Endothelial cell of umbilical vein (primary cell): ENCODE data around the gene SLC46A3. TPM values are rescaled to one million over a fixed set of nuclear protein-coding genes. Genes with fewer than 3 reads are reported as not detected.

ENCODE experiments used
- BruUV-seq: library from RNA; stranded (reverse); fragments of 400-500 nt; replicated peaks from 2 replicates; lab custom pipeline; 2021; lab: Mats Ljungman, UMichigan
- CTCF ChIA-PET: fragments of 300-600, 350-600 bp; sonication (Branson Sonifier 250); formaldehyde crosslinking; loops from one replicate; lab custom pipeline; 2021; ENCODE audit warnings: antibody characterized with exemption, inconsistent platforms; lab: Charles Lee
- POLR2A ChIA-PET: fragments of 300-600, 350-600 bp; sonication (Branson Sonifier 250); formaldehyde crosslinking; loops from one replicate; lab custom pipeline; 2021; ENCODE audit warnings: antibody characterized with exemption, inconsistent platforms; lab: Charles Lee
- DNase-seq: peaks from one replicate; pipeline ENCODE4 v3.0.0-alpha.2; 2011; ENCODE audit warnings: low read depth, low spot score
- FAIRE-seq: peaks from 2 replicates; lab custom pipeline; 2011; peaks lifted over from hg19 to GRCh38; lab: Jason Lieb, UNC
- H2AFZ ChIP-seq: 2 replicates; pipeline ENCODE4 v1.6.0; 2012; ENCODE audit warnings: low read depth, low read length, control low read depth, inconsistent platforms
- H3K27ac ChIP-seq: 2 replicates; pipeline ENCODE4 v1.5.1; 2011; ENCODE audit warnings: low read depth, mild to moderate bottlenecking, control low read depth, low read length, moderate library complexity; ENCODE audit not compliant: insufficient read depth
- H3K27me3 ChIP-seq, 2 experiments: 2 replicates each; pipeline versions ENCODE4 v1.6.0 to v1.6.1; 2011; ENCODE audit warnings: low read length in 2 of 2, mixed read lengths in 1 of 2; ENCODE audit not compliant: control insufficient read depth in 2 of 2, insufficient read depth in 2 of 2
- H3K36me3 ChIP-seq, 2 experiments: 2 replicates in 1 of 2; 3 replicates in 1 of 2; pipeline ENCODE4 v1.5.1; 2011; ENCODE audit warnings: low read length in 2 of 2, mild to moderate bottlenecking in 1 of 2, moderate library complexity in 1 of 2; ENCODE audit not compliant: control insufficient read depth in 2 of 2, insufficient read depth in 2 of 2; ENCODE audit errors: extremely low read depth in 1 of 2
- H3K4me1 ChIP-seq: 3 replicates; pipeline ENCODE4 v1.5.1; 2011; ENCODE audit warnings: mild to moderate bottlenecking, low read length; ENCODE audit not compliant: control insufficient read depth, insufficient read depth; ENCODE audit errors: extremely low read depth
- H3K4me2 ChIP-seq: 2 replicates; pipeline ENCODE4 v1.6.1; 2011; ENCODE audit warnings: low read length, control low read depth, mixed read lengths; ENCODE audit not compliant: insufficient read depth
- H3K4me3 ChIP-seq, 3 experiments: fragments of 200-600 bp in 1 of 3; sonication (generic), shearing (Covaris generic) in 1 of 3; replicated peaks in 1 of 3; 2 replicates each; pipeline ENCODE4 v1.5.1; 2011 to 2016; ENCODE audit warnings: control low read depth in 3 of 3, low read length in 3 of 3, mild to moderate bottlenecking in 2 of 3, inconsistent platforms in 1 of 3, low read depth in 1 of 3, moderate library complexity in 1 of 3; ENCODE audit not compliant: insufficient read depth in 1 of 3
- H3K79me2 ChIP-seq: 2 replicates; pipeline ENCODE4 v1.6.0; 2012; ENCODE audit warnings: low read length, inconsistent platforms; ENCODE audit not compliant: control insufficient read depth, insufficient read depth
- H3K9ac ChIP-seq: replicated peaks from 2 replicates; pipeline ENCODE3; 2011; ENCODE audit warnings: low read length, control low read depth; ENCODE audit not compliant: insufficient read depth; ENCODE audit errors: extremely low read depth
- H3K9me1 ChIP-seq: replicated peaks from 3 replicates; pipeline ENCODE4 v1.6.0; 2011; ENCODE audit warnings: mild to moderate bottlenecking, low read length; ENCODE audit not compliant: control insufficient read depth, insufficient read depth; ENCODE audit errors: extremely low read depth
- H3K9me3 ChIP-seq: replicated peaks from 2 replicates; pipeline ENCODE4 v1.5.1; 2012; ENCODE audit warnings: low read length, inconsistent platforms; ENCODE audit not compliant: control insufficient read depth, insufficient read depth
- H4K20me1 ChIP-seq: replicated peaks from 2 replicates; pipeline ENCODE3; 2011; ENCODE audit warnings: mild to moderate bottlenecking, low read length; ENCODE audit not compliant: control insufficient read depth, insufficient read depth; ENCODE audit errors: extremely low read depth
- CTCF ChIP-seq, 2 donors: IDR thresholded peaks; 1 replicate in 1 of 2; 2 replicates in 1 of 2; pipeline ENCODE4 v1.5.1; 2011; ENCODE audit warnings: low read length in 2 of 2, mild to moderate bottlenecking in 2 of 2, moderate library complexity in 2 of 2, control low read depth in 1 of 2, inconsistent platforms in 1 of 2, low read depth in 1 of 2; ENCODE audit not compliant: insufficient read depth in 1 of 2; ENCODE audit errors: extremely low read depth in 1 of 2
- EZH2 ChIP-seq: IDR thresholded peaks from 2 replicates; pipeline ENCODE4 v1.6.1; 2012; ENCODE audit warnings: borderline replicate concordance, low read depth, mild to moderate bottlenecking, moderate library complexity, low read length, inconsistent platforms; ENCODE audit not compliant: severe bottlenecking
- FOS ChIP-seq: IDR thresholded peaks from 2 replicates; pipeline ENCODE4 v1.6.1; 2011; ENCODE audit warnings: mild to moderate bottlenecking, low read length, moderate library complexity, borderline replicate concordance; ENCODE audit not compliant: insufficient read depth
- GATA2 ChIP-seq: IDR thresholded peaks from 2 replicates; pipeline ENCODE4 v1.7.0; 2011; ENCODE audit warnings: low read depth, mild to moderate bottlenecking, moderate library complexity, mixed read lengths, low read length; ENCODE audit not compliant: insufficient read length, insufficient read depth
- JUN ChIP-seq: IDR thresholded peaks from 2 replicates; pipeline ENCODE4 v1.6.1; 2011; ENCODE audit warnings: borderline replicate concordance, low read depth; ENCODE audit not compliant: insufficient read length, insufficient read depth
- MAX ChIP-seq: IDR thresholded peaks from 2 replicates; pipeline ENCODE4 v1.6.1; 2011; ENCODE audit not compliant: insufficient read depth, insufficient read length
- MYC ChIP-seq: IDR thresholded peaks from one replicate; pipeline ENCODE4 v1.6.1; 2011; ENCODE audit warnings: mild to moderate bottlenecking, low read depth, low read length
- POLR2A ChIP-seq: IDR thresholded peaks from 2 replicates; pipeline ENCODE4 v1.6.1; 2012; ENCODE audit warnings: low read depth, mild to moderate bottlenecking, control low read depth, low read length
- POLR2AphosphoS5 ChIP-seq: IDR thresholded peaks from 2 replicates; pipeline ENCODE4 v1.6.1; 2012; ENCODE audit warnings: low read depth, mild to moderate bottlenecking, control low read depth, low read length, moderate library complexity; ENCODE audit not compliant: insufficient read depth
- dilution Hi-C: fragments of 300-500 bp; cut with MboI; formaldehyde crosslinking; loops from one replicate; pipeline ENCODE4 v1.15.0; 2019; ENCODE audit warnings: low sequenced_read_pairs; ENCODE audit not compliant: extremely low pct_ligation_motif_present
- intact Hi-C: fragments of 100-400 bp; cut with micrococcal nuclease; formaldehyde crosslinking; loops from one replicate; pipeline ENCODE4 v1.10.0; 2022
- polyA plus RNA-seq, 4 experiments: library from polyadenylated mRNA; depleted of rRNA in 3 of 4; stranded (reverse) in 3 of 4; unstranded in 1 of 4; fragments of >200 nt; gene quantifications; 2 replicates each; pipeline versions ENCODE4 v1.2.1 to v1.2.3, GENCODE V29; 2011 to 2012; ENCODE audit warnings: missing spikeins in 1 of 4
- total RNA-seq: library from RNA; stranded (reverse); gene quantifications from 2 replicates; pipeline ENCODE4 v1.2.3, GENCODE V29; 2021

Gene SLC46A3
- total and polyA plus RNA-seq, 2 donors (not counting 3 experiments of a cell fraction or from before 2014, with no cell fraction given) = 2.0 to 2.1 TPM

- H3K4me2 ChIP-seq = no peak overlapping the region
- intact Hi-C loops (no loop called here), dilution Hi-C loops (no loop called here)
- H3K36me3 ChIP-seq = no peaks in the 10 kb centered on the region
- H3K9me3 ChIP-seq = no peaks in the 10 kb centered on the region
- H3K9ac ChIP-seq = no peak overlapping the region
- no peaks in the 10 kb centered on the region for H3K9me1 ChIP-seq
- H3K27me3 ChIP-seq = peaks cover 23 to 37% of the 10 kb centered on the region in 2 experiments
- ChIA-PET POLR2A (no interaction called here), CTCF (no interaction called here)
- FAIRE-seq = no peak
- BruUV-seq = no TSS peak
- no peaks in the 10 kb centered on the region for H3K79me2 ChIP-seq
- no peak overlapping the region for H3K27ac ChIP-seq
- no peaks in the 10 kb centered on the region for H4K20me1 ChIP-seq
- no peak overlapping the region for H3K4me3 ChIP-seq
- no peak for DNase-seq
- no peak for TF ChIP-seq POLR2AphosphoS5
- TF ChIP-seq MAX = no peak
- no peak overlapping the region for H2AFZ ChIP-seq
- H3K4me1 ChIP-seq = peaks cover 9% of the 10 kb centered on the region
These were observed 20.6 kb upstream of the SLC46A3 start for GRCh38 chr13:28739376-28739775.

- FAIRE-seq = no peak
- CTCF ChIA-PET = interaction anchor here (1.0 kb wide), 1 partner anchor 61 kb away, joined by 3 read pairs; no protein-coding TSS in a partner anchor
- Histone ChIP-seq H3K9ac (no peak overlapping the region), H3K36me3 (no peaks in the 10 kb centered on the region), H3K4me3 (no peak overlapping the region), H4K20me1 (no peaks in the 10 kb centered on the region), H3K27ac (no peak overlapping the region), H3K4me1 (no peaks in the 10 kb centered on the region), H3K79me2 (no peaks in the 10 kb centered on the region), H2AFZ (no peak overlapping the region), H3K9me3 (no peaks in the 10 kb centered on the region), H3K9me1 (no peaks in the 10 kb centered on the region), H3K4me2 (no peak overlapping the region), H3K27me3 (peaks cover 21 to 27% of the 10 kb centered on the region in 2 experiments)
- POLR2A ChIA-PET = no interaction called here
- intact Hi-C loops (no loop called here), dilution Hi-C loops (no loop called here)
- DNase-seq = no peak
- no peak for TF ChIP-seq FOS
- TF ChIP-seq POLR2A = no peak
- no peak for TF ChIP-seq POLR2AphosphoS5
- no peak for TF ChIP-seq CTCF (IDR thresholded peaks at IDR 0.05; ENCODE audit: extremely low read depth in 1 of 2, insufficient read depth in 1 of 2, low read depth in 1 of 2, low read length in 2 of 2)
- no peak for TF ChIP-seq JUN
- TF ChIP-seq GATA2 = no peak
- TF ChIP-seq MYC = no peak
- no peak for TF ChIP-seq EZH2
- no peak for TF ChIP-seq MAX
- BruUV-seq = no TSS peak
These were observed 16.8 kb upstream of the SLC46A3 start for GRCh38 chr13:28735481-28736029.
